ENCODE measurements around the gene ADK.
"Not testable (repeated sequence)": the region's sequence is repeated elsewhere in the genome, so short reads cannot be mapped to it uniquely, and the experiment has no call there.

Gene ADK

GRCh38 chr10:74140553-74140952 lies 10.5 kb upstream of the ADK start:
- no peak for DNase-seq
- intact Hi-C loops (cut with DNase I) = no loop called here

GRCh38 chr10:74145133-74145532 lies 5.9 kb upstream of the ADK start:
- DNase-seq = no peak
- intact Hi-C loops (cut with DNase I) = no loop called here

GRCh38 chr10:74146980-74147379 lies 4.0 kb upstream of the ADK start:
- intact Hi-C loops (cut with DNase I) = not testable (repeated sequence)

GRCh38 chr10:74150204-74150989 lies 624 bp upstream of the ADK start, which contains the start of gene AP3M1:
Gene AP3M1 (minus strand): TSS chr10:74150828. CDS start chr10:74138379, 12,449 bp downstream.
- peak; percentile 58 to 97 (median 80) for DNase-seq
- intact Hi-C loops (cut with DNase I) = loop anchor here (2.0 kb wide), 1 partner anchor 26 kb away; no protein-coding TSS in a partner anchor

More at GRCh38 chr10:74146980-74147379, 4.0 kb upstream of the ADK start:
- not testable (repeated sequence) for DNase-seq

GRCh38 chr10:74151879-74152722 lies 1.1 kb downstream of the ADK start:
- intact Hi-C loops (cut with DNase I) = loop anchor here (2.0 kb wide), 1 partner anchor 25 kb away; no protein-coding TSS in a partner anchor
- DNase-seq = no peak

GRCh38 chr10:74153123-74153522 lies 2.1 kb downstream of the ADK start:
- intact Hi-C loops (cut with DNase I) = no loop called here
- DNase-seq = no peak

- intact Hi-C loops (cut with DNase I) = no loop called here
- DNase-seq = no peak
These were observed 2.7 kb downstream of the ADK start for GRCh38 chr10:74153676-74154075.

GRCh38 chr10:74156919-74157289 lies 5.9 kb downstream of the ADK start:
- intact Hi-C loops (cut with DNase I) = no loop called here
- no peak for DNase-seq

- intact Hi-C loops (cut with DNase I) = no loop called here
- DNase-seq = no peak
These were observed 9.0 kb downstream of the ADK start for GRCh38 chr10:74160013-74160412.

GRCh38 chr10:74163319-74164068 lies 12.5 kb downstream of the ADK start:
- no peak for DNase-seq
- intact Hi-C loops (cut with DNase I) = no loop called here

GRCh38 chr10:74164716-74165529 lies 13.9 kb downstream of the ADK start:
- no peak for DNase-seq
- intact Hi-C loops (cut with DNase I) = no loop called here

- intact Hi-C loops (cut with DNase I) = no loop called here
- DNase-seq = no peak
These were observed 14.5 kb downstream of the ADK start for GRCh38 chr10:74165530-74165901.

- DNase-seq = no peak
- intact Hi-C loops (cut with DNase I) = no loop called here
These were observed 16.4 kb downstream of the ADK start for GRCh38 chr10:74167443-74167842.

- intact Hi-C loops (cut with DNase I) = no loop called here
- DNase-seq = no peak
These were observed 20.6 kb downstream of the ADK start for GRCh38 chr10:74171625-74172024.

- intact Hi-C loops (cut with DNase I) = no loop called here
- DNase-seq = no peak
These were observed 23.5 kb downstream of the ADK start for GRCh38 chr10:74174521-74174920.

- no peak for DNase-seq
- intact Hi-C loops (cut with DNase I) = loop anchor here (2.0 kb wide), 1 partner anchor 25 kb away; the partner anchor contains the start of genes ADK and AP3M1
These were observed 24.7 kb downstream of the ADK start for GRCh38 chr10:74175510-74176379.

- peak; percentile 86 to 98 (median 92) for DNase-seq
- intact Hi-C loops (cut with DNase I) = loop anchor here (2.0 kb wide), 1 partner anchor 26 kb away; the partner anchor contains the start of genes ADK and AP3M1
These were observed 25.5 kb downstream of the ADK start for GRCh38 chr10:74176380-74177139.

GRCh38 chr10:74177140-74177677 lies 26.2 kb downstream of the ADK start:
- intact Hi-C loops (cut with DNase I) = loop anchor here (2.0 kb wide), 1 partner anchor 26 kb away; the partner anchor contains the start of genes ADK and AP3M1
- peak in 2 of 10 donors; percentile 36 to 83 for DNase-seq

All from posterior cingulate gyrus (tissue), 11 donors.